ENCODE measurements around the gene SHFL.

The SHFL gene

DNA sequence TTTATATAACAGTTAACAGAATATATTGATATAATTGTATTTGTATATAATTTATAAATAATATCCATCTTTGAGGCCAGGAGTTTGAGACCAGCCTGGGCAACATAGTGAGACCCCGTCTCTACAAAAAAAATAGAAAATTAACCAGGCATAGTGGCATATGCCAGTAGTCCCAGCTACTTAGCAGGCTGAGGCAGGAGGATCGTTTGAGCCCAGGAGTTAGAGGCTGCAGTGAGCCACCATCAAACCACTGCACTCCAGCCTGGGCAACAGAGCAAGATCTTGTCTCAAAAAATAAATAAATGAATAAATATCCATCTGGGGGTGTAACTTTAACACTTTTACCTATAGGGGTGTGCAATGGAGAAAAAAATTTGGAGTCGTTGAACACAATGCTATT, 1.3 kb upstream of the SHFL start:
- Histone ChIP-seq H3K9me2 (replicated peaks; ENCODE audit: control insufficient read depth, low read length) (no peaks in the 10 kb centered on the region), H3K27me3 (ENCODE audit: control insufficient read depth, low read length) (no peaks in the 10 kb centered on the region), H4K20me1 (ENCODE audit: control insufficient read depth, insufficient read depth, low read depth, low read length) (no peaks in the 10 kb centered on the region), H3K4me2 (ENCODE audit: low read length) (no peak overlapping the region), H3K36me3 (ENCODE audit: control insufficient read depth, low read length) (no peaks in the 10 kb centered on the region), H3K27ac (ENCODE audit: low read depth, low read length) (no peak overlapping the region), H3K9me3 (ENCODE audit: control insufficient read depth, insufficient read depth, low read length) (no peaks in the 10 kb centered on the region), H3K79me2 (ENCODE audit: control insufficient read depth, low read length) (peaks cover 5% of the 10 kb centered on the region; the same call in 1 of the 2 replicates), H3K4me3 (ENCODE audit: low read length) (no peak overlapping the region), H3K4me1 (ENCODE audit: control insufficient read depth, low read length) (peaks cover 16% of the 10 kb centered on the region), H3F3A (ENCODE audit: control insufficient read depth, insufficient read depth) (no peaks in the 10 kb centered on the region)
- TF ChIP-seq, protein P1, sequence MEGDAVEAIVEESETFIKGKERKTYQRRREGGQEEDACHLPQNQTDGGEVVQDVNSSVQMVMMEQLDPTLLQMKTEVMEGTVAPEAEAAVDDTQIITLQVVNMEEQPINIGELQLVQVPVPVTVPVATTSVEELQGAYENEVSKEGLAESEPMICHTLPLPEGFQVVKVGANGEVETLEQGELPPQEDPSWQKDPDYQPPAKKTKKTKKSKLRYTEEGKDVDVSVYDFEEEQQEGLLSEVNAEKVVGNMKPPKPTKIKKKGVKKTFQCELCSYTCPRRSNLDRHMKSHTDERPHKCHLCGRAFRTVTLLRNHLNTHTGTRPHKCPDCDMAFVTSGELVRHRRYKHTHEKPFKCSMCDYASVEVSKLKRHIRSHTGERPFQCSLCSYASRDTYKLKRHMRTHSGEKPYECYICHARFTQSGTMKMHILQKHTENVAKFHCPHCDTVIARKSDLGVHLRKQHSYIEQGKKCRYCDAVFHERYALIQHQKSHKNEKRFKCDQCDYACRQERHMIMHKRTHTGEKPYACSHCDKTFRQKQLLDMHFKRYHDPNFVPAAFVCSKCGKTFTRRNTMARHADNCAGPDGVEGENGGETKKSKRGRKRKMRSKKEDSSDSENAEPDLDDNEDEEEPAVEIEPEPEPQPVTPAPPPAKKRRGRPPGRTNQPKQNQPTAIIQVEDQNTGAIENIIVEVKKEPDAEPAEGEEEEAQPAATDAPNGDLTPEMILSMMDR (IDR thresholded peaks at IDR 0.05; ENCODE audit: low read depth, low read length, poor library complexity, severe bottlenecking) = no peak
- no peak for TF ChIP-seq EZH2phosphoT487 (IDR thresholded peaks at IDR 0.05; ENCODE audit: borderline replicate concordance, low read length)

GRCh38 chr19:10086591-10087192, 575 bp downstream of the SHFL start:
- H3K27ac ChIP-seq (ENCODE audit: low read depth, low read length) = no peak overlapping the region
- no peaks in the 10 kb centered on the region for H3K9me2 ChIP-seq (replicated peaks; ENCODE audit: control insufficient read depth, low read length)
- peaks cover 5% of the 10 kb centered on the region; the same call in 1 of the 2 replicates for H3K79me2 ChIP-seq (ENCODE audit: control insufficient read depth, low read length)
- H3K9me3 ChIP-seq (ENCODE audit: control insufficient read depth, insufficient read depth, low read length) = no peaks in the 10 kb centered on the region
- peaks cover 25% of the 10 kb centered on the region for H3K4me1 ChIP-seq (ENCODE audit: control insufficient read depth, low read length)
- H3F3A ChIP-seq (ENCODE audit: control insufficient read depth, insufficient read depth) = peaks cover 5% of the 10 kb centered on the region
- no peaks in the 10 kb centered on the region for H3K36me3 ChIP-seq (ENCODE audit: control insufficient read depth, low read length)
- H4K20me1 ChIP-seq (ENCODE audit: control insufficient read depth, insufficient read depth, low read depth, low read length) = no peaks in the 10 kb centered on the region
- no peaks in the 10 kb centered on the region for H3K27me3 ChIP-seq (ENCODE audit: control insufficient read depth, low read length)
- peak overlapping the region; percentile 98 for H3K4me3 ChIP-seq (ENCODE audit: low read length)
- peak overlapping the region; percentile 100 for H3K4me2 ChIP-seq (ENCODE audit: low read length)
- TF ChIP-seq, protein P1 (IDR thresholded peaks at IDR 0.05; ENCODE audit: low read depth, low read length, poor library complexity, severe bottlenecking) = no peak
- no peak for TF ChIP-seq EZH2phosphoT487 (IDR thresholded peaks at IDR 0.05; ENCODE audit: borderline replicate concordance, low read length)

- no peaks in the 10 kb centered on the region for H3K9me3 ChIP-seq (ENCODE audit: control insufficient read depth, insufficient read depth, low read length)
- TF ChIP-seq, protein P1 (IDR thresholded peaks at IDR 0.05; ENCODE audit: low read depth, low read length, poor library complexity, severe bottlenecking) = no peak
- no peak for TF ChIP-seq EZH2phosphoT487 (IDR thresholded peaks at IDR 0.05; ENCODE audit: borderline replicate concordance, low read length)
- peak overlapping the region; percentile 100 for H3K4me2 ChIP-seq (ENCODE audit: low read length)
- peak overlapping the region; percentile 98 for H3K4me3 ChIP-seq (ENCODE audit: low read length)
- peaks cover 5% of the 10 kb centered on the region for H3F3A ChIP-seq (ENCODE audit: control insufficient read depth, insufficient read depth)
- H3K36me3 ChIP-seq (ENCODE audit: control insufficient read depth, low read length) = peaks cover 4% of the 10 kb centered on the region
- no peaks in the 10 kb centered on the region for H3K27me3 ChIP-seq (ENCODE audit: control insufficient read depth, low read length)
- H3K4me1 ChIP-seq (ENCODE audit: control insufficient read depth, low read length) = peaks cover 31% of the 10 kb centered on the region
- no peak overlapping the region for H3K27ac ChIP-seq (ENCODE audit: low read depth, low read length)
- H3K79me2 ChIP-seq (ENCODE audit: control insufficient read depth, low read length) = peaks cover 5% of the 10 kb centered on the region; the same call in 1 of the 2 replicates
- H4K20me1 ChIP-seq (ENCODE audit: control insufficient read depth, insufficient read depth, low read depth, low read length) = no peaks in the 10 kb centered on the region
- no peaks in the 10 kb centered on the region for H3K9me2 ChIP-seq (replicated peaks; ENCODE audit: control insufficient read depth, low read length)
Observed at GRCh38 chr19:10087296-10088061, 1.4 kb downstream of the SHFL start.

Data from DOHH2 (cell line).